Measurements from ENCODE around the gene MAP7D1. TPM values are rescaled to one million over a fixed set of nuclear protein-coding genes. Genes with fewer than 3 reads are reported as not detected.
A peak's percentile ranks its signal among the peaks of the same experiment; 100 is the strongest.

MAP7D1 gene
- total RNA-seq, 6 experiments from 2014 or later = 202 to 234 (median 210) TPM

- peak overlapping the region; percentile 94 for H3K27ac Mint-ChIP-seq
- peaks cover 69% of the 10 kb centered on the region for H3K4me1 Mint-ChIP-seq (ENCODE audit: low read depth)
- no peak for TF ChIP-seq CTCF (IDR thresholded peaks at IDR 0.05)
- peaks cover 18% of the 10 kb centered on the region for H3K36me3 Mint-ChIP-seq (ENCODE audit: low read depth)
- DNase-seq = no peak
- no peaks in the 10 kb centered on the region; the same call in 1 of the 2 replicates for H3K27me3 Mint-ChIP-seq (ENCODE audit: insufficient read depth)
- H3K4me3 Mint-ChIP-seq = no peak overlapping the region; the same call in 1 of the 2 replicates
- H3K9me3 Mint-ChIP-seq = no peaks in the 10 kb centered on the region
Measured at GRCh38 chr1:36135796-36136195, 20.2 kb upstream of the MAP7D1 start.

GRCh38 chr1:36136535-36136934 is 19.4 kb upstream of the MAP7D1 start:
- Mint-ChIP-seq H3K4me3 (peak overlapping the region; percentile 13; the same call in 1 of the 2 replicates), H3K9me3 (no peaks in the 10 kb centered on the region), H3K4me1 (ENCODE audit: low read depth) (peaks cover 77% of the 10 kb centered on the region), H3K27me3 (ENCODE audit: insufficient read depth) (no peaks in the 10 kb centered on the region; the same call in 1 of the 2 replicates), H3K27ac (peak overlapping the region; percentile 94), H3K36me3 (ENCODE audit: low read depth) (peaks cover 19% of the 10 kb centered on the region)
- TF ChIP-seq CTCF (IDR thresholded peaks at IDR 0.05) = no peak
- peak; percentile 87 for DNase-seq

GRCh38 chr1:36137226-36137625 is 18.7 kb upstream of the MAP7D1 start:
- Mint-ChIP-seq H3K27me3 (ENCODE audit: insufficient read depth) (no peaks in the 10 kb centered on the region; the same call in 1 of the 2 replicates), H3K9me3 (no peaks in the 10 kb centered on the region), H3K27ac (peak overlapping the region; percentile 94), H3K36me3 (ENCODE audit: low read depth) (peaks cover 19% of the 10 kb centered on the region), H3K4me3 (no peak overlapping the region), H3K4me1 (ENCODE audit: low read depth) (peaks cover 82% of the 10 kb centered on the region)
- no peak for TF ChIP-seq CTCF (IDR thresholded peaks at IDR 0.05)
- no peak for DNase-seq

GRCh38 chr1:36137776-36138175 is 18.2 kb upstream of the MAP7D1 start:
- TF ChIP-seq CTCF (IDR thresholded peaks at IDR 0.05) = no peak
- H3K4me1 Mint-ChIP-seq (ENCODE audit: low read depth) = peaks cover 86% of the 10 kb centered on the region
- H3K36me3 Mint-ChIP-seq (ENCODE audit: low read depth) = peaks cover 19% of the 10 kb centered on the region
- H3K9me3 Mint-ChIP-seq = no peaks in the 10 kb centered on the region
- no peaks in the 10 kb centered on the region; the same call in 1 of the 2 replicates for H3K27me3 Mint-ChIP-seq (ENCODE audit: insufficient read depth)
- peak overlapping the region; percentile 94 for H3K27ac Mint-ChIP-seq
- DNase-seq = no peak
- H3K4me3 Mint-ChIP-seq = no peak overlapping the region

- no peaks in the 10 kb centered on the region; the same call in 1 of the 2 replicates for H3K27me3 Mint-ChIP-seq (ENCODE audit: insufficient read depth)
- no peak overlapping the region for H3K4me3 Mint-ChIP-seq
- no peaks in the 10 kb centered on the region for H3K9me3 Mint-ChIP-seq
- H3K4me1 Mint-ChIP-seq (ENCODE audit: low read depth) = peaks cover 71% of the 10 kb centered on the region
- DNase-seq = no peak
- peak overlapping the region; percentile 88; the same call in 1 of the 2 replicates for H3K27ac Mint-ChIP-seq
- TF ChIP-seq CTCF (IDR thresholded peaks at IDR 0.05) = no peak
- H3K36me3 Mint-ChIP-seq (ENCODE audit: low read depth) = peaks cover 28% of the 10 kb centered on the region
Measured at GRCh38 chr1:36139521-36139920, 16.4 kb upstream of the MAP7D1 start.
